NB4 (cell line): Measurements from ENCODE around the gene STIM2.

Source experiments
- DNase-seq: peaks from one replicate; pipeline ENCODE4 v3.0.0; 2010; ENCODE audit warnings: low read depth
- H3K4me3 ChIP-seq: one replicate; pipeline ENCODE4 v1.5.1; 2011; ENCODE audit warnings: mild to moderate bottlenecking, low read depth, low read length, moderate library complexity
- MYC ChIP-seq: IDR thresholded peaks from 2 replicates; pipeline ENCODE4 v1.6.1; 2011; ENCODE audit warnings: low read depth, low read length
- POLR2A ChIP-seq: IDR thresholded peaks from 2 replicates; pipeline ENCODE4 v1.6.1; 2011; ENCODE audit warnings: mild to moderate bottlenecking; ENCODE audit not compliant: insufficient read length; ENCODE audit errors: extremely low read depth
- TF ChIP-seq, protein P1 (sequence below): IDR thresholded peaks from 2 replicates; pipeline ENCODE4 v1.6.1; 2011; ENCODE audit warnings: low read depth, low read length
- TF ChIP-seq, protein P2 (sequence below): IDR thresholded peaks from one replicate; pipeline ENCODE4 v1.5.1; 2012; ENCODE audit warnings: low read depth, low read length

Gene STIM2

DNA sequence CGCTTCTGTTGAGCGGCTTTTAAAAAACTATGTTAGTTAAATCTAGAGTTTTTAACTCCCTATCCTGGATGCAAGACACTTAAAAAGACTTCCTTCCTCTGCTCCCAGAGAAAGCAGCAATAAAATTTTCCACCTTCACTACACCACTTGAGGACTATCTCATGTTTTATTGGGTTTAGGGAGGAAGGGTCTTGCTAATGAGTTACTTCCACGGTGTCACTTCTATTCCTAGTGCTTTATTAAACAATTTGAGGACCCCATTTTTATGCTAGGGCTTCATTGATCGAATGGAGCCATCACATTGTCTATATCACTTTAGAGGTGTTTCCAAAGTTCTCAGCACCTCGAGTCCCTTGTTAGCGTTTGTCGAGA lies 3.7 kb upstream of the STIM2 start:
- DNase-seq = no peak
- peak overlapping the region; percentile 74 for H3K4me3 ChIP-seq
- TF ChIP-seq, protein P1, sequence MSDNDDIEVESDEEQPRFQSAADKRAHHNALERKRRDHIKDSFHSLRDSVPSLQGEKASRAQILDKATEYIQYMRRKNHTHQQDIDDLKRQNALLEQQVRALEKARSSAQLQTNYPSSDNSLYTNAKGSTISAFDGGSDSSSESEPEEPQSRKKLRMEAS = no peak
- TF ChIP-seq, protein P2, sequence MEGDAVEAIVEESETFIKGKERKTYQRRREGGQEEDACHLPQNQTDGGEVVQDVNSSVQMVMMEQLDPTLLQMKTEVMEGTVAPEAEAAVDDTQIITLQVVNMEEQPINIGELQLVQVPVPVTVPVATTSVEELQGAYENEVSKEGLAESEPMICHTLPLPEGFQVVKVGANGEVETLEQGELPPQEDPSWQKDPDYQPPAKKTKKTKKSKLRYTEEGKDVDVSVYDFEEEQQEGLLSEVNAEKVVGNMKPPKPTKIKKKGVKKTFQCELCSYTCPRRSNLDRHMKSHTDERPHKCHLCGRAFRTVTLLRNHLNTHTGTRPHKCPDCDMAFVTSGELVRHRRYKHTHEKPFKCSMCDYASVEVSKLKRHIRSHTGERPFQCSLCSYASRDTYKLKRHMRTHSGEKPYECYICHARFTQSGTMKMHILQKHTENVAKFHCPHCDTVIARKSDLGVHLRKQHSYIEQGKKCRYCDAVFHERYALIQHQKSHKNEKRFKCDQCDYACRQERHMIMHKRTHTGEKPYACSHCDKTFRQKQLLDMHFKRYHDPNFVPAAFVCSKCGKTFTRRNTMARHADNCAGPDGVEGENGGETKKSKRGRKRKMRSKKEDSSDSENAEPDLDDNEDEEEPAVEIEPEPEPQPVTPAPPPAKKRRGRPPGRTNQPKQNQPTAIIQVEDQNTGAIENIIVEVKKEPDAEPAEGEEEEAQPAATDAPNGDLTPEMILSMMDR = no peak
- no peak for TF ChIP-seq MYC
- TF ChIP-seq POLR2A = no peak

DNA sequence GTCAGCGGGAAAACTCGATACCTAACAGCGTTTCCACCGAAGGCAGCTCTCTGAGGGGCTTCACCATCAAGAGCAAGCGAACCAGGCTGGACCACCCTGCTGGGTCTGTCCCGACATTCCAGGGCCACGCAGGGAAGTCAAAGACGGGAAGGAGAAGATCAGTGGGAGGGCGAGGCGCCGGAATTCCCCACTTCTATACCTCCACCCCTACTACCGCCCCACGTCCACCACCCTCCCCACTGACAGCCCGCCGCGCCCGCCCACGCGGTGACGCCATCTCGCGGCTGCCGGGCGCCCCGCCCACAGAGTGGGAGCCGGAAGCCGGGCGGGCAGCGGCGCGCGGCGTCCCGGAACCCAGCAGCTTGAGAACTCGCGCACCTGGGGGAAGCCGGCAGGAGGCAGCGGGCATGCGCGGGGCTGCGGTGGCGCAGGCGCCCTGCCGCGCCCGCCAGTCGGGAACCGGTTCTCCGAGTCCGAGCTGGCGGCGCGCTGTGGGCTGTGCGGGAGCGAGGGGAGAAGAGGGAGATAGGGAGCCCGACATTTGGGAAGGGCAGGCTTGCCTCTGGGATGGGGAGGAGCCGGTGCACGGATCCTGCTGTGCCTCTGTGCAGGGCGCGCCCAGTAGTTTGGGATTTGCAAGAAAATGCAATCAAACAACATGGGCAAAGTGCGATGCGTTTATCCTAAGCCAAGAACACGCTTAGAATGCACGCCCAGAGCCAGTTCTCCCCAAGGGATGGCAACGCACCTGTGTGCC lies 3.2 kb upstream of the STIM2 start:
- TF ChIP-seq, protein P2 = no peak
- TF ChIP-seq MYC = no peak
- TF ChIP-seq POLR2A = peak; percentile 90
- TF ChIP-seq, protein P1 = 0 out of 2 replicates have a peak, but pooled peaks have one; percentile 14
- peak overlapping the region; percentile 77 for H3K4me3 ChIP-seq
- peak; percentile 94 for DNase-seq

DNA sequence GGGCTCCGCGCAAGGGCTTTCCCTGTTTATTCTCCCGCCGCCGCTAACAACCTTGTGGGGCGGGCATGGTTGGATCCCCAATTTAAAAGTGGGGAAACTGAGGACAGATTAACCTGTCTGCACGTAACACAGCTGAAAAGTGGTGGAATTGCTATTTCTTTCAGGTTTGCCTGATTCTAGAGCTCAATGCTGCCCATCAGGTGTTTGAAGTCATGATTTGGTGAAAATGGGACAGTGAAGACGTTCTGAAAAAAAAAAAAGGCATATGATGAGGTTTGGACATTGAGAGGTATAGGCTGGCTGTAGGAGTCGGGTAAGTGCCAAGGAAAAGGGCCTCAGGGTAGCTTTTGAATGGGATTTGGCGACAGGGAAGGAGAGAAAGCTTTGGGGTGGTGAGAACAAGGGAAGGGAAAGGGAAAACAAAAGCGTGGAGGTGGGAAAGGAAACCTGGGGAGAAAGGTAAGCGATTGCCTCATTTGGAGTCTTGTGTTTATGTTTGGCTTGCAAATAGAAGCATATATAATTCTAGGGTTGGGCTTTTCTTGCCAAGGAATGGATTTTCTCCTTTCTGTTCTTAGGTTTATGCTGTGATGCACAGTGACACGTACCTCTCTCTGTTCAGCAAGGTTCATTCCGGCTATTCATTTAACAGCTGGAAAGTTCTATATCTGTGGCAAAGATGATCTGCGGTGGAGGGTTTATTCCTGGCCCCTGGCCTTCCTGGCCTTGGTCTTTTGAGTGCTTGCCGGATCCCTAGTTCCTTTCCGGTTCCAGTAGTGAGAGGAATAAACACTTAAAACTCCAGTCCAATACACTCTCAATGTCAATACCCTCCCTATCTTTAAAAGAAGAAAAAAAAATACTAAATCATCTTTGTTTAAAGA lies 2.4 kb upstream of the STIM2 start:
- TF ChIP-seq POLR2A = no peak
- TF ChIP-seq, protein P1 = no peak
- TF ChIP-seq, protein P2 = no peak
- peak overlapping the region; percentile 77 for H3K4me3 ChIP-seq
- DNase-seq = no peak

DNA sequence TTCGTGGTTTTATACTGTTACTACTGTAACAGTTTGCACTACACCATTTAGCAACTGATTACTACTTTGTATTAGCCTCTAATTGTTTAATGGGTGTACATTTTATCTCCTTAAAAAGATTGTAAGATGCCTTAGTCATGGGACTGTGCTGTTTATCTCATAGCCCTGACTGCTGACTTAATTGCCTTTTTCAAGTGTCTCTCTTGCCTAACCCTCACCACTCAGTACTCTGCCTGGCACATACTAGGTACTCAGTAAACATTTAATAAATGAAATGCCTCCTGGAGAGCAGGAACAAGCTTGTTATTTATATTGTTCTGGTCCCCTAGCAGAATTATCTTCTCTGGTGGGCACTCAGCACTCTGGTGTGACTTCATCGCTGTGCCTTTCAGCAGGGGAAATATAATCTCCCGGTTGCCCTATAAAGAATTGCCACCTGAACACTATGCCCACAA lies 1.7 kb upstream of the STIM2 start:
- H3K4me3 ChIP-seq = peak overlapping the region; percentile 77
- TF ChIP-seq POLR2A = no peak
- TF ChIP-seq, protein P2 = no peak
- TF ChIP-seq, protein P1 = no peak
- TF ChIP-seq MYC = no peak

DNA sequence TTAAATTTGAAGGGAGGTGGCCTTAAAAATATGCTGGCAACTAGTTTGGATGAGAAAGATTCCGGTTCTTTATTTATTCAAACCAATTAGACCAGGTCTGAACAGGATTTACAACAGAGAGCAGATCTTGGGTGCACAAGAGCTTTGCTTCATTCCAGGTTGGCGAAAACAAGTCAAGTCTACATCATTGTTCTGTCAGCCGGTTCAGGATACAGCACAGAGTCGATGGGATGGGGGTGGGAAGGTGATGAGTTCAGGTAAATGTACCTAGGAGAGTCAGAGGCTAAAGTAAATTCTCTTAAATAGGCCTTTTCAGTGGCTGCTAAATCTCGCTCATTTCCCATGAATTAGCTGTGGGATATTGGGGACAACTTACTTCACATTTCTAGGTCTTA lies 882 bp upstream of the STIM2 start:
- DNase-seq = no peak
- TF ChIP-seq POLR2A (no peak), MYC (no peak)
- TF ChIP-seq, protein P2 = no peak
- TF ChIP-seq, protein P1 = no peak
- peak overlapping the region; percentile 74 for H3K4me3 ChIP-seq

More for the DNA sequence above, 1.7 kb upstream of the STIM2 start:
- DNase-seq = peak; percentile 15
